Measurements from ENCODE around the gene DBH. TPM values are rescaled to one million over a fixed set of nuclear protein-coding genes. Genes with fewer than 3 reads are reported as not detected.

The DBH gene
- total and polyA plus RNA-seq, 12 donors = 0.24 to 234 (median 19.6) TPM; not detected in 1

DNA sequence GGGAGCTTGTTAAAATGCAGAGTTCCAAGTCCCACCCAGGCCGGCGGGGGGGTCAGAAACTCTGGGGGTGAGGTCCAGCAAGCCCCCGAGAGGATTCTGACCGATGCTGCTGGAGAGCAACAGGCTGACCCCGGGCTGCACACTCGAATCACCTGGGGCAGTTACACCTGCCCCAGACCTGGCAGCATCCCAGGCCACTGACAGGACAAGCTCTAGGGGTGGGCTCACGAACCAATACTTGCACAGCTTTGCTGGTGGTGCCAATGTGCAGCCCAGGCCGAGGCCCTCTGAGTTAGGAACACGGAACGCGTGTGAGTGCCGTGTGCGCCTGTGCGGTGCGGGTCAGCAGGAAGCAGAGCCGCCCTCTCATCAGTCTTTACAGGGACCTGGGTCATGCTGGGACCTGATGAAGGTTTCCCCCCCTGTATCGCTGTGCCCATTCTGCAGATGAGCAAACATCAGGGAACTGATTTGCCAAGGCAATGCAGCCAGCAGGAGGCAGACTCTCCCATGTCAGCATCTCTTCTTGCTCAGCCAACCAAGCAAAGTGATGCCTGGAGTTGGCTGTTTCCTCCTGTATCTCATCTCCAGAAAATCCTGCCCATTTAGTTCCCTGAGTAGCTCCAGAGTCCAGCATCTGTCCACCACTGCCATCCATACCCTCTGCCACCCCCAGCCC is 43.3 kb upstream of the DBH start:
- Histone ChIP-seq H3K4me3 (no peak overlapping the region), H3K4me1 (replicated peaks in 1 of 2) (no peaks in the 10 kb centered on the region), H3K27ac (no peak overlapping the region), H3K36me3 (replicated peaks in 1 of 2) (no peaks in the 10 kb centered on the region), H3K9me3 (replicated peaks in 1 of 3) (peaks cover 0 to 11% (median 0%) of the 10 kb centered on the region in 3 donors), H3K27me3 (no peaks in the 10 kb centered on the region)
- intact Hi-C loops (cut with DNase I) = loop anchor here in 1 of 2 donors (10.0 kb wide), 1 partner anchor 132 kb away; no protein-coding TSS in a partner anchor
- WGBS, 4 donors = 70 to 87% (median 78%) methylated on average over 10 to 17 of the region's 17 CpGs
- TF ChIP-seq POLR2A (IDR thresholded peaks at IDR 0.05) (no peak), CTCF (IDR thresholded peaks at IDR 0.05) (peak in 1 of 6 experiments; percentile 13)
- no peak for DNase-seq

- no peak overlapping the region for H3K4me3 ChIP-seq
- 72 to 86% (median 78%) methylated on average over 6 to 15 of the region's 15 CpGs for WGBS, 4 donors
- no peak overlapping the region for H3K27ac ChIP-seq
- no peaks in the 10 kb centered on the region for H3K4me1 ChIP-seq (replicated peaks in 1 of 2)
- peaks cover 0 to 14% (median 0%) of the 10 kb centered on the region in 3 donors for H3K9me3 ChIP-seq (replicated peaks in 1 of 3)
- H3K27me3 ChIP-seq = no peaks in the 10 kb centered on the region
- H3K36me3 ChIP-seq (replicated peaks in 1 of 2) = no peaks in the 10 kb centered on the region
- DNase-seq = no peak
- TF ChIP-seq POLR2A (IDR thresholded peaks at IDR 0.05) (no peak), CTCF (IDR thresholded peaks at IDR 0.05) (no peak)
- intact Hi-C loops (cut with DNase I) = loop anchor here in 1 of 2 donors (10.0 kb wide), 1 partner anchor 131 kb away; no protein-coding TSS in a partner anchor
Observed at GRCh38 chr9:133593587-133594253, 42.4 kb upstream of the DBH start.

DNA sequence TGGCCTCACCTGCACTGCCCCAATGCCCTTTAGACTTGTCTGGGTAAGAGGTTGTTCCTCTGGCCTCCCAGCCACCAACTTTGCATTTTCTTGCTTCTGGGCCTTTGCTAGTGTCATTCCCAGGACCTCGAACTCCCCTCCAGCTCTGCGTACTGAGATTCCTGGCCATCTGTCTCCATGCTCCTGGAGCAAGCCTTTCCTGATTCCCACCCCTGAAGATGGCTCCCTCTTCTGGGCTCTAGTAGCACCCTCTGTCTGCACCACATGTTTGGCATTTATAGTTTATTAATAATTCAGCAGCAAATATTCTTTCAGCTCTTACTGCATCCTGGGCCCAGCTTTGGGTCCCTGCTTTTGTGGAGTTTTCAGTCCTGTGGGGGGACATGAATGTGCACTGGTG is 41.9 kb upstream of the DBH start:
- Histone ChIP-seq H3K4me1 (replicated peaks in 1 of 2) (no peaks in the 10 kb centered on the region), H3K27me3 (no peaks in the 10 kb centered on the region), H3K36me3 (replicated peaks in 1 of 2) (no peaks in the 10 kb centered on the region), H3K4me3 (no peak overlapping the region), H3K9me3 (replicated peaks in 1 of 3) (peaks cover 0 to 14% (median 0%) of the 10 kb centered on the region in 3 donors), H3K27ac (no peak overlapping the region)
- 83 to 97% (median 88%) methylated on average over 2 of the region's 2 CpGs for WGBS, 4 donors
- intact Hi-C loops (cut with DNase I) = loop anchor here in 1 of 2 donors (10.0 kb wide), 1 partner anchor 130 kb away; no protein-coding TSS in a partner anchor
- no peak for DNase-seq
- TF ChIP-seq POLR2A (IDR thresholded peaks at IDR 0.05) (no peak), CTCF (IDR thresholded peaks at IDR 0.05) (no peak)

- no peaks in the 10 kb centered on the region for H3K4me1 ChIP-seq (replicated peaks in 1 of 2)
- H3K36me3 ChIP-seq (replicated peaks in 1 of 2) = no peaks in the 10 kb centered on the region
- no peak overlapping the region for H3K4me3 ChIP-seq
- H3K27ac ChIP-seq = no peak overlapping the region
- no peaks in the 10 kb centered on the region for H3K27me3 ChIP-seq
- TF ChIP-seq POLR2A (IDR thresholded peaks at IDR 0.05) = no peak
- TF ChIP-seq CTCF (IDR thresholded peaks at IDR 0.05) = no peak
- 80 to 86% (median 82%) methylated on average over 7 to 8 of the region's 8 CpGs for WGBS, 4 donors
- intact Hi-C loops (cut with DNase I) = loop anchor here in 1 of 2 donors (10.0 kb wide), 1 partner anchor 129 kb away; no protein-coding TSS in a partner anchor
- peaks cover 0 to 14% (median 0%) of the 10 kb centered on the region in 3 donors for H3K9me3 ChIP-seq (replicated peaks in 1 of 3)
- no peak for DNase-seq
Observed at GRCh38 chr9:133595910-133596309, 40.3 kb upstream of the DBH start.

All from adrenal gland (tissue), 12 donors.